HepG2 (cell line): Measurements from ENCODE around the gene IL4I1. TPM values are rescaled to one million over a fixed set of nuclear protein-coding genes. Genes with fewer than 3 reads are reported as not detected.

Source experiments
- BCL6 ChIP-seq: IDR thresholded peaks from 2 replicates; pipeline ENCODE4 v1.6.1; 2016; ENCODE audit warnings: missing genetic modification reagents, missing compliant biosample characterization
- BRD4 ChIP-seq: sonication (generic); formaldehyde crosslinking; IDR thresholded peaks from 2 replicates; pipeline ENCODE4 v1.4.0; 2020; ENCODE audit warnings: missing genetic modification reagents
- CCAR2 ChIP-seq: fragments of 200-400 bp; formaldehyde crosslinking; optimal IDR thresholded peaks from 2 replicates; pipeline ENCODE3; 2018; ENCODE audit warnings: low read depth, mild to moderate bottlenecking, low read length, moderate library complexity
- CEBPG ChIP-seq: IDR thresholded peaks from 2 replicates; pipeline ENCODE4 v1.6.1; 2016
- HNF4G ChIP-seq, 2 experiments: sonication (generic) in 1 of 2; formaldehyde crosslinking in 1 of 2; IDR thresholded peaks; 2 replicates each; pipeline versions ENCODE4 v1.4.0 to v1.6.1; 2011 to 2020; ENCODE audit warnings: borderline replicate concordance in 2 of 2, low read depth in 2 of 2, mild to moderate bottlenecking in 2 of 2, low read length in 1 of 2, missing genetic modification reagents in 1 of 2, moderate library complexity in 1 of 2
- PCBP1 ChIP-seq: fragments of 200-400 bp; formaldehyde crosslinking; IDR thresholded peaks from 2 replicates; pipeline ENCODE4 v1.6.1; 2017; ENCODE audit warnings: mild to moderate bottlenecking, low read depth, low read length, borderline replicate concordance
- RXRA ChIP-seq: sonication (generic); formaldehyde crosslinking; IDR thresholded peaks from 2 replicates; pipeline ENCODE4 v1.5.1; 2020; ENCODE audit warnings: missing genetic modification reagents
- ZBTB20 ChIP-seq: sonication (generic); formaldehyde crosslinking; IDR thresholded peaks from 2 replicates; pipeline ENCODE4 v1.8.1; 2023; ENCODE audit warnings: missing genetic modification reagents, low read depth, mild to moderate bottlenecking, borderline replicate concordance
- ZMAT3 ChIP-seq: sonication (generic); formaldehyde crosslinking; conservative IDR thresholded peaks from 2 replicates; pipeline ENCODE4 v1.7.0; 2021; ENCODE audit warnings: missing genetic modification reagents
- ZNF234 ChIP-seq: sonication (generic); formaldehyde crosslinking; conservative IDR thresholded peaks from 2 replicates; pipeline ENCODE4 v1.5.1; 2020; ENCODE audit warnings: mild to moderate bottlenecking, missing genetic modification reagents
- polyA plus RNA-seq, 8 experiments: library from polyadenylated mRNA; depleted of rRNA in 3 of 8; stranded (reverse) in 7 of 8; unstranded in 1 of 8; fragments of >200 nt; fragmentation: Illumina TruSeq in 4 of 8; extraction: Trizol in 4 of 8; gene quantifications; 2 replicates each; pipeline versions ENCODE4 v1.2.1 to v1.2.3, GENCODE V29; 2011 to 2016; ENCODE audit warnings: low read depth in 4 of 8, missing spikeins in 1 of 8, mixed read lengths in 1 of 8; ENCODE audit not compliant: insufficient read depth in 1 of 8
- total RNA-seq, 5 experiments: library from RNA; depleted of rRNA; stranded (reverse); fragments of >200 nt; fragmentation: Illumina TruSeq; extraction: Trizol; gene quantifications; 2 replicates each; pipeline ENCODE4 v1.2.3, GENCODE V29; 2016; ENCODE audit warnings: low read depth in 1 of 5
- TF ChIP-seq, protein P1 (sequence below): sonication (generic); formaldehyde crosslinking; IDR thresholded peaks from 2 replicates; pipeline ENCODE4 v1.5.0; 2020; ENCODE audit warnings: mild to moderate bottlenecking, missing genetic modification reagents, borderline replicate concordance
- TF ChIP-seq, protein P2 (sequence below): sonication (generic); formaldehyde crosslinking; IDR thresholded peaks from 2 replicates; pipeline ENCODE4 v1.5.1; 2020; ENCODE audit warnings: missing genetic modification reagents, mild to moderate bottlenecking, borderline replicate concordance
- TF ChIP-seq, protein P3 (sequence below): IDR thresholded peaks from 2 replicates; pipeline ENCODE4 v1.6.1; 2012; ENCODE audit warnings: inconsistent platforms
- TF ChIP-seq, protein P4 (sequence below): sonication (generic); formaldehyde crosslinking; IDR thresholded peaks from 2 replicates; pipeline ENCODE4 v1.8.1; 2023; ENCODE audit warnings: missing genetic modification reagents, mild to moderate bottlenecking, borderline replicate concordance
- TF ChIP-seq, protein P5 (sequence below): sonication (generic); formaldehyde crosslinking; conservative IDR thresholded peaks from 2 replicates; pipeline ENCODE4 v1.4.0; 2020; ENCODE audit warnings: missing genetic modification reagents

Gene IL4I1
- total and polyA plus RNA-seq, 2 of the 13 experiments (the other 11 are each of a cell fraction or from before 2014, with no cell fraction given) = not detected

DNA sequence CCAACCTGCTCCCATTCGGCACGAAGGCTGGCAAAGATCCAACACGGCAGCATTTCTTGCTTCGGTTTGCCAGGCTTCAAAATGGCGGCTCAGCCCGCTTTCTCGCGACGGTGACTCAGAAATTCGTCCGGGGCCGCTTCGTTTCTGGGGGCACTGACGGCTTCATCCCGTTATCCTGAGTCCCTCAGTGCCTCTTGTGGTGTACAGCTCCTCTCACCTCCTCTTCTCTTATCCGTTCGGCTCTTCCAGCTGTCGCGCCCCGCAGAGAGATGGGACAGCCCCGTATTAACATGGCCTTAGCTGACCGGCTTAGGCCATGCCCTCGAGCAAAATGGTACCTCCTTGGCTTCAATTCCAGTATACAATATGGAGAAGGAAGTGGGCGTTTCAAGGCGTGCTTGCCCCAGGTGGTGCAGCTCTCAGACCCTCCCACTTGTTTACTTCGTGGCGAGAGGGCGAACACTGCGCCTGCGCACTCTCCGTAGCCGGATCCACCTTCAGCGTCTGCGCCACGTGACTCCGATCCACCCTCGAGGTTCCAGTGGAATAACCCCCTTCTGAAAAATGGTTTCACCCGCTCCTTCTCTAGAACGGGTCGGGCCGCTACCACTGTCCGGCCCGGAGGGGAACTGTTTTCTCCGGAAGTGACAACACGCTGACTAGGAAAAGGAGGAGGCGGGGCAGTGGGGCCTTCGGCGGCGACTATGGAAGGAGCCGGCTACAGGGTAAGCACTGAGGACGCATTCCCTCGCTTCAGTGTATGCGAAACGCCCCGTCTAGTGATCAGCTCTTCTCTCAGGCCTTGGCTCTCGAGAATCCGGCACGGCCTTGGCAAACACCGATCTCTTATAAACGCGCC, 19.4 kb downstream of the IL4I1 start, which contains the start of the genes AKT1S1 and TBC1D17 (continued):
- TF ChIP-seq ZNF234 (no peak), CCAR2 (no peak), RXRA (CRISPR knock-in tag) (peak; percentile 63; the same call in 1 of the 2 replicates), ZBTB20 (CRISPR knock-in tag) (0 out of 2 replicates have a peak, but pooled peaks have one; percentile 9), BCL6 (peak; percentile 42; the same call in 1 of the 2 replicates), ZMAT3 (CRISPR knock-in tag) (peak; percentile 78), BRD4 (CRISPR knock-in tag) (0 out of 2 replicates have a peak, but pooled peaks have one; percentile 47), PCBP1 (no peak; the same call in 1 of the 2 replicates), CEBPG (CRISPR knock-in tag) (0 out of 2 replicates have a peak, but pooled peaks have one; percentile 6), HNF4G (IDR thresholded peaks at IDR 0.05; ENCODE audit: borderline replicate concordance, low read depth, low read length) (no peak), HNF4G (CRISPR knock-in tag; IDR thresholded peaks at IDR 0.05; ENCODE audit: borderline replicate concordance, low read depth) (no peak)
- TF ChIP-seq, protein P1, sequence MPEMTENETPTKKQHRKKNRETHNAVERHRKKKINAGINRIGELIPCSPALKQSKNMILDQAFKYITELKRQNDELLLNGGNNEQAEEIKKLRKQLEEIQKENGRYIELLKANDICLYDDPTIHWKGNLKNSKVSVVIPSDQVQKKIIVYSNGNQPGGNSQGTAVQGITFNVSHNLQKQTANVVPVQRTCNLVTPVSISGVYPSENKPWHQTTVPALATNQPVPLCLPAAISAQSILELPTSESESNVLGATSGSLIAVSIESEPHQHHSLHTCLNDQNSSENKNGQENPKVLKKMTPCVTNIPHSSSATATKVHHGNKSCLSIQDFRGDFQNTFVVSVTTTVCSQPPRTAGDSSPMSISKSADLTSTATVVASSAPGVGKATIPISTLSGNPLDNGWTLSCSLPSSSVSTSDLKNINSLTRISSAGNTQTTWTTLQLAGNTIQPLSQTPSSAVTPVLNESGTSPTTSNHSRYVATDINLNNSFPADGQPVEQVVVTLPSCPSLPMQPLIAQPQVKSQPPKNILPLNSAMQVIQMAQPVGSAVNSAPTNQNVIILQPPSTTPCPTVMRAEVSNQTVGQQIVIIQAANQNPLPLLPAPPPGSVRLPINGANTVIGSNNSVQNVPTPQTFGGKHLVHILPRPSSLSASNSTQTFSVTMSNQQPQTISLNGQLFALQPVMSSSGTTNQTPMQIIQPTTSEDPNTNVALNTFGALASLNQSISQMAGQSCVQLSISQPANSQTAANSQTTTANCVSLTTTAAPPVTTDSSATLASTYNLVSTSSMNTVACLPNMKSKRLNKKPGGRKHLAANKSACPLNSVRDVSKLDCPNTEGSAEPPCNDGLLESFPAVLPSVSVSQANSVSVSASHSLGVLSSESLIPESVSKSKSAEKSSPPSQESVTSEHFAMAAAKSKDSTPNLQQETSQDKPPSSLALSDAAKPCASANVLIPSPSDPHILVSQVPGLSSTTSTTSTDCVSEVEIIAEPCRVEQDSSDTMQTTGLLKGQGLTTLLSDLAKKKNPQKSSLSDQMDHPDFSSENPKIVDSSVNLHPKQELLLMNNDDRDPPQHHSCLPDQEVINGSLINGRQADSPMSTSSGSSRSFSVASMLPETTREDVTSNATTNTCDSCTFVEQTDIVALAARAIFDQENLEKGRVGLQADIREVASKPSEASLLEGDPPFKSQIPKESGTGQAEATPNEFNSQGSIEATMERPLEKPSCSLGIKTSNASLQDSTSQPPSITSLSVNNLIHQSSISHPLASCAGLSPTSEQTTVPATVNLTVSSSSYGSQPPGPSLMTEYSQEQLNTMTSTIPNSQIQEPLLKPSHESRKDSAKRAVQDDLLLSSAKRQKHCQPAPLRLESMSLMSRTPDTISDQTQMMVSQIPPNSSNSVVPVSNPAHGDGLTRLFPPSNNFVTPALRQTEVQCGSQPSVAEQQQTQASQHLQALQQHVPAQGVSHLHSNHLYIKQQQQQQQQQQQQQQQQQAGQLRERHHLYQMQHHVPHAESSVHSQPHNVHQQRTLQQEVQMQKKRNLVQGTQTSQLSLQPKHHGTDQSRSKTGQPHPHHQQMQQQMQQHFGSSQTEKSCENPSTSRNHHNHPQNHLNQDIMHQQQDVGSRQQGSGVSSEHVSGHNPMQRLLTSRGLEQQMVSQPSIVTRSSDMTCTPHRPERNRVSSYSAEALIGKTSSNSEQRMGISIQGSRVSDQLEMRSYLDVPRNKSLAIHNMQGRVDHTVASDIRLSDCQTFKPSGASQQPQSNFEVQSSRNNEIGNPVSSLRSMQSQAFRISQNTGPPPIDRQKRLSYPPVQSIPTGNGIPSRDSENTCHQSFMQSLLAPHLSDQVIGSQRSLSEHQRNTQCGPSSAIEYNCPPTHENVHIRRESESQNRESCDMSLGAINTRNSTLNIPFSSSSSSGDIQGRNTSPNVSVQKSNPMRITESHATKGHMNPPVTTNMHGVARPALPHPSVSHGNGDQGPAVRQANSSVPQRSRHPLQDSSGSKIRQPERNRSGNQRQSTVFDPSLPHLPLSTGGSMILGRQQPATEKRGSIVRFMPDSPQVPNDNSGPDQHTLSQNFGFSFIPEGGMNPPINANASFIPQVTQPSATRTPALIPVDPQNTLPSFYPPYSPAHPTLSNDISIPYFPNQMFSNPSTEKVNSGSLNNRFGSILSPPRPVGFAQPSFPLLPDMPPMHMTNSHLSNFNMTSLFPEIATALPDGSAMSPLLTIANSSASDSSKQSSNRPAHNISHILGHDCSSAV (CRISPR knock-in tag) = no peak
- TF ChIP-seq, protein P2, sequence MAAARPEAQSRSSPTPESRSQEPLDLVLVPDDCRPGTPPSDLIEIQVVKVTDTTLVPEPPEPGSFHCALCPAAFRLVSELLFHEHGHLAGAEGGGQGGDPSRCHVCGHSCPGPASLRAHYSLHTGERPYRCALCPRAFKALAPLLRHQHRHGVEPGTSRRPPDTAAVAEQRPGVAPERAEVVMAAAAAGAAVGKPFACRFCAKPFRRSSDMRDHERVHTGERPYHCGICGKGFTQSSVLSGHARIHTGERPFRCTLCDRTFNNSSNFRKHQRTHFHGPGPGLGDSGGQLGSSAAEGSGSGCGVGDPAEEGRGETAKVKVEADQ (CRISPR knock-in tag) = no peak
- TF ChIP-seq, protein P3, sequence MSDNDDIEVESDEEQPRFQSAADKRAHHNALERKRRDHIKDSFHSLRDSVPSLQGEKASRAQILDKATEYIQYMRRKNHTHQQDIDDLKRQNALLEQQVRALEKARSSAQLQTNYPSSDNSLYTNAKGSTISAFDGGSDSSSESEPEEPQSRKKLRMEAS = peak; percentile 96
- TF ChIP-seq, protein P4, sequence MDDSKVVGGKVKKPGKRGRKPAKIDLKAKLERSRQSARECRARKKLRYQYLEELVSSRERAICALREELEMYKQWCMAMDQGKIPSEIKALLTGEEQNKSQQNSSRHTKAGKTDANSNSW (CRISPR knock-in tag) = 0 out of 2 replicates have a peak, but pooled peaks have one; percentile 8
- TF ChIP-seq, protein P5, sequence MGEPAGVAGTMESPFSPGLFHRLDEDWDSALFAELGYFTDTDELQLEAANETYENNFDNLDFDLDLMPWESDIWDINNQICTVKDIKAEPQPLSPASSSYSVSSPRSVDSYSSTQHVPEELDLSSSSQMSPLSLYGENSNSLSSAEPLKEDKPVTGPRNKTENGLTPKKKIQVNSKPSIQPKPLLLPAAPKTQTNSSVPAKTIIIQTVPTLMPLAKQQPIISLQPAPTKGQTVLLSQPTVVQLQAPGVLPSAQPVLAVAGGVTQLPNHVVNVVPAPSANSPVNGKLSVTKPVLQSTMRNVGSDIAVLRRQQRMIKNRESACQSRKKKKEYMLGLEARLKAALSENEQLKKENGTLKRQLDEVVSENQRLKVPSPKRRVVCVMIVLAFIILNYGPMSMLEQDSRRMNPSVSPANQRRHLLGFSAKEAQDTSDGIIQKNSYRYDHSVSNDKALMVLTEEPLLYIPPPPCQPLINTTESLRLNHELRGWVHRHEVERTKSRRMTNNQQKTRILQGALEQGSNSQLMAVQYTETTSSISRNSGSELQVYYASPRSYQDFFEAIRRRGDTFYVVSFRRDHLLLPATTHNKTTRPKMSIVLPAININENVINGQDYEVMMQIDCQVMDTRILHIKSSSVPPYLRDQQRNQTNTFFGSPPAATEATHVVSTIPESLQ (CRISPR knock-in tag) = peak; percentile 26; the same call in 1 of the 2 replicates
